GM18868 (cell line): Measurements from ENCODE around the gene PRMT7.

Source experiments
- ATAC-seq: cut with Tn5 transposase; IDR thresholded peaks from one replicate; pipeline ENCODE4 v1.9.1; 2021; ENCODE audit warnings: mild to moderate bottlenecking, moderate library complexity; ENCODE audit not compliant: unreplicated experiment

The PRMT7 gene

DNA sequence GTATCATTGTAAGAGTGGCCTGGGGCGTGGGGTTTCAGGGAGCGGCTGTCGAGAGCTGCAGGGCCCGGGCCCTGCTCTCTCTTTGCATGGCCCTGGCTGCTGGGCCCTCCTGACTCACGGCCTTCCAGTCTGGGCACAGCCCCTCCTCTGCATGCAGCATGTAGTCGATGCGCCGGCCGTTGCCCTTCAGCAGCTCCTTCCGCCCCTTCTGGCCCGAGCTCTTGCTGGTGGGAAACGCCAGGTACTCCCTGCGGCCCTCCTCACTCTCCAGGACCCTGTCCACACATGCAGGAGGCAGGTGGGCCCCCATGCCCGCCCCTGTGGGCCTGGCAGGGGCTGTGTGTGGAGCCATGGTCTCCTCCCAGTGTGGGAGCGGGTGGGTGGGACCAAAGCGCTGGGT is 50.7 kb downstream of the PRMT7 start:
- ATAC-seq: no peak

GRCh38 chr16:68362262-68362913 is 51.6 kb downstream of the PRMT7 start:
- ATAC-seq: no peak

DNA sequence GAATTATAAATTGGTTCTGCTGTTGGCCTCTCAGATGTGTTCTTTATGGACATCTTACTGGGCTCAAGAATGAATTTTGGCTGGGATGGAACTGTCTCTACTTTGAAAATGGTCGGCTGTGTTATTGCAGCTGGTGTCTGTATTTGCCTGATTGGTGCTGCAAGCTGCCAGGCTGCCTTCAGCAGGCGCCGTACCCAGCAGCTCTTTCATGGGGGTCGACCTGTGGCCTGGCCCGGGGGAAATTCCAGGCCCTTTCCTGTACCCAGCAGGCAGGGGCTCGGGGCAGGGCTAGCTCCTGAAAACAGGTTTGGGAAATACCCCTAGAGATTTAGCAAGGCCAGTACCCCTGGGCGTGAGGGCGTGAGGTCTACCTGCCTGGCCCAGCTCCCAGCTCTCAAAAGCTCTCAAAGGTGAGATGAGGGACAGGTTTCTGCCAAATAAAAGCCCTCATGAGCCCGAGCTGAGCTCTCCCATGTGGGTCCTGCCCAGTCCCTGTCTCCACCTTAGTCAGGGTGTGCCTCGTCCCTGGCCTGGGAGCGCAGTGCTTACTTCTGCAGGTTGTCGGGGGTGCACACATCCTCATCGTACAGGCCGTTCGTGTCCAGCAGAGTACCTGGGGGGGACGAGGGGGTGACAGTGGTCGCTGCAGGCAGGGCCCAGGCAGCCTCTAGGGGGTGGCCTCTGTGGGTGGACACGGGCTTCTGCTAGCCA is 52.3 kb downstream of the PRMT7 start:
- ATAC-seq: no peak

GRCh38 chr16:68363658-68364521 is 53.1 kb downstream of the PRMT7 start:
- ATAC-seq: no peak

GRCh38 chr16:68364561-68364998 is 53.8 kb downstream of the PRMT7 start:
- no peak for ATAC-seq

DNA sequence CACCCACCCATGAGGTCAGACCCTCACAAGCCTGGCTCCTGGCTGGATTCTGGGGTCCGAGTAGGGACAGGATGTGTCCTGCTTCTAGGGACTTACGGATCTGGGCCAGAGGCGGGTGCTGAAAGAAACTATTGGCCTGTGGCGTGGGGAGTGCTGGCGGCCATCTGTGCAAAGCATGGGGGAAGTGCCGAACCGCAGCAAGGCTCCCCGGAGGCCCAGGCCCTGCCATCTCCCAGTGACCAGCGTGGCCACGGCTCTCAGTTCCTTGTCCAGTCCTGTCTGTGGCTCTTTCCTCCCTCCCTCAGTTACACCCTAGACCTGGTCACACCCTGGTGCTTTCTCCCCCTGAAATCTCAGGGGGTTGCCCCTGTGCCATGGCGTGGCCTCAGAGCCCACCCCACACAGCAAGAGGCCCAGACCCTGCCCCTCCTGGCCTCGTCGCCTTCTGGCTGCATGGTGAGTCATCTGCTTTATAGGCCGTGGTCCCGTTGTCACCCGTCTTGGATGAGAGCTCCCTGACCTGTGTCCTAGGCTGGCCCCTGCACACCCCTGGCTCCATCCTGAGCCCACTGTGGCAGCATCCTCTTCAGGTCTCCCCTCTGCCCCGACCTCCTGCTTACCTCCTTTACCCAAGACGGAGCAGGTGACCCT is 54.5 kb downstream of the PRMT7 start:
- no peak for ATAC-seq

DNA sequence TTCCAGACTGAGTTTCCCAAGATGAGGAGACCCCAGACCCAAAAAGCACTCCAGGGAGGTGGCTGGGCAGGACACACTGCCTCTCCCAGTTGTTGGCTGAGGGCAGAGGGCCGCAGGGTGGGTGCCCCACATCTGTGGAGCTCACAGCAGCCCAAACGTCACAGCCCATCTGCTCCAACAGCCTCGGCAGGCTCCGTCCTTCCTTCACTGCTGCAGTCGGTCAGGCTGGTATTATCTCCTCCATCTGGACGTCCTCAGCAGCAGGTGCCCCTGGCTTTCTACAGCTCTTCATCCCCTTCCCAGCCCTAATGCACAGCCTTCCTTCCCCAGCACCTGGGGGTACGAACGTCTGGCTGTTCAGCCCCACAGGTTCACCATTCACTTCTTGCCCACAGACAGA is 55.2 kb downstream of the PRMT7 start:
- no peak for ATAC-seq

DNA sequence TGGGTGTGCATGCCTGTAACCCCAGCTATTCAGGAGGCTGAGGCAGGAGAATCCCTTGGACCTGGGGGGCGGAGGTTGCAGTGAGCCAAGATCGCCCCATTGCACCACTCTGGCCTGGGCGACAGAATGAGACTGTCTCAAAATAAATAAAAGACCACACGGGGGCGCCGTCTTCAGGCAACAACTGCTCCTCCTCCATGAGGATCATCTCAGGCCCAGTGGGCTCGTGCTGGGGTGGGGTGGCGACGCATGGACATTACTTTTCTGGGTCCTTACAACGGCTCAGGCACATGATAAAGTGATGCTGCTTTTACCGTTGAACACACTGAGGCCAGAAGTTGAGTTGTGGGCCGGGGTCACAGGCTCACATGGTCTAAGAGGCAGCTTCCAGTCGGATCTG is 56.2 kb downstream of the PRMT7 start:
- no peak for ATAC-seq

DNA sequence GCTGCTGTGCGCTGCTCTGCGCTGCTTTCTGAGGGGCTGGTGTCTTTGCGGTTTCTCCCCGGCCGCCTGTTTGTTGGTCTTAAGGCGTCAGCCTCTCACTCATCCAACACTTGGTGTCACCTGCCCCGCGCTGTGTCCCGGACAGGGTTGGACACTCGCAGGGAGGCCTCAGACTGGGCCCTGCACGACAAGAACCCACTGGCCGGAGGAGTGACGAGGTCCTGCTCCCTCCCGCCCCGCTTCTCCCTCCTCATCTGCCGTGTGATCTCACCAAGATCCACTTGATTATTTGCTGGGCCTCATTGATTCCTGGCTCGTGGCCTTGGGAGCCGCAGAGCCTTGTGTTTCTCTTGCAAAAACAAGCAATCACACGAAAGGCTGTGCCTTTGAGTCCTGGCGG is 56.6 kb downstream of the PRMT7 start:
- ATAC-seq: no peak

- ATAC-seq: no peak
Measured at GRCh38 chr16:68367891-68368290, 57.1 kb downstream of the PRMT7 start.

GRCh38 chr16:68368301-68368888 is 57.6 kb downstream of the PRMT7 start:
- no peak for ATAC-seq

GRCh38 chr16:68369168-68369567 is 58.3 kb downstream of the PRMT7 start:
- ATAC-seq: no peak

- ATAC-seq: peak; percentile 56
Measured at GRCh38 chr16:68369697-68370580, 59.1 kb downstream of the PRMT7 start.

- ATAC-seq: no peak
Measured at GRCh38 chr16:68370581-68371275, 59.9 kb downstream of the PRMT7 start.

DNA sequence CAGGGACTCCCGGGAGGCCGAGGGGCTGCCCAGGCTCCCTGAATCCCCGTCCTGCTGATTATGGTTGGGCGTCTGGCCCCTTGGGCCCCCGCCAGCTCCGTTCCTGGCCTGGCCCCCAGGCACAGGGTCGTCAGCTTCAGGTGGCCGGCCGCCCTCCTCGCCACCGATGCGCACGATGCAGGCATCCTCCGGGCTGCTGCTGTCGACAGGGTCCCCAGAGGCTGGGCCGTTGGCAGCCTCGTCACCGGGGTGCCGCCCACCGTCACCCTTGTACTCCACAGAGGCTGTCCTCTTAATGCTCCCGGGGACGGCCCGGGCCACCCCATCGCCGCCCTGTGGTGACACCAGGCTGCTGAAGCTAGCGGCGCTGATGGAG is 60.4 kb downstream of the PRMT7 start:
- ATAC-seq: no peak

DNA sequence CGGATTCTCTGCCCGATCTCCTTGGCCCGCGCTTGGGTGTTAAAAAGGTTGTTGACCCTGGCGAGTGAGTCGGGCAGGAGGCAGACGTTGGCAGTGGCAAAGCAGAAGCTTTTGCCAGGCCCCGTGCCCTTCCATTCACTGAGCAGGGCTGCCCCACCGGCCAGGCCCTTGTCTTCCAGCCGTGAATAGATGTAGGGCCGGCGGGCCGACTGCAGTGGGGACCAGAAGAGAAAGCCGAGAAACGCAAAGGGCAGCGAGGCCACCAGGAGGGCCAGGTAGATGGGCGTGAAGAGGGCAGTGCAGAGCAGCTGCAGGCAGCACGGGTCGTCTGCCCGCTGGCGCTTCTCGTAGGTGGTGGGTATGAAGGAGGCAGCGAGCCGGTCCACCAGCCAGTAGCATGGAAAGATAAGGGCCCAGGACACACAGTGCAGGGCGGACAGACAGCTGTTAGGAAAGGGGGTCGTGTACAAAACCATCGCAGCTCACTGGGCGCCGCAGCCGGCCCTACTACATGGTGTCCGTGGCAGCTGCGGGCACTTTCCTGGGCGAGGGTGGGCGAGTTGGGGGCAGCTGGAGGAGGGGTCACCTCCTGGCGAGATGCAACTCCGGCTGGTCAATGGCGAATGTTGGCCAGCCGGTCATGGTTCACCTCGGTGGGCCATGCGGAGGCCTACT is 61.0 kb downstream of the PRMT7 start:
- ATAC-seq: no peak

GRCh38 chr16:68372381-68372720 is 61.5 kb downstream of the PRMT7 start:
- ATAC-seq: no peak

DNA sequence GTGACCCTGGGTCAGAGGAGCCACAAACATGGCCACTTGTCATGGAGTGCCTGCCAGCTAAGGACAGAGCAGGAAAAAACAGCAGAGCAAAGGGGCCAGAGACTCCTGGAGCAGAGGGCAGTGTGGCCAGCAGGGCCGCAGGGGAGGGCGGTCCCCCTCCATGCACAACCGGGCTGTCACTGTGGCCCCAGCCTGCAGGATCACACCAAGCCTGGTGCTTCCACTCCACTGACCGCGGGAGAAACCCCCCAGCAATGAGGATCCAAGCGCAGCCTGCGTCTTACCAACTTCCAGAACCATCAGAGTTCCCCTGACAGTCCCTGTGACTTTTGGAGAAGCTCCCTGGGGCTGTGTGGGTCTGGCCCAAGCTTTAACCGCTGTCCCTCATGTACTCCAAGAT is 62.0 kb downstream of the PRMT7 start:
- no peak for ATAC-seq
